Esophagus squamous epithelium (tissue), 5 donors: Measurements from ENCODE around the gene PTPRN2. TPM values are rescaled to one million over a fixed set of nuclear protein-coding genes. Genes with fewer than 3 reads are reported as not detected.

Experiments used
- DNase-seq: peaks from one replicate; lab custom pipeline; 2025; lab: John Stamatoyannopoulos, UW
- H3K27ac ChIP-seq, 4 donors: fragments of 200-600 bp; sonication (generic); one replicate each; pipeline ENCODE4 v1.5.1; 2016 to 2019; ENCODE audit warnings: mild to moderate bottlenecking in 1 of 4
- H3K27me3 ChIP-seq, 4 donors: fragments of 200-600 bp; sonication (generic); 1 replicate in 3 of 4; 2 replicates in 1 of 4; pipeline versions ENCODE4 v1.5.1 to v1.6.0; 2017 to 2021; ENCODE audit warnings: antibody characterized with exemption in 1 of 4
- H3K36me3 ChIP-seq, 3 donors: fragments of 200-600 bp; sonication (generic); one replicate each; pipeline ENCODE4 v1.5.1; 2016 to 2019
- H3K4me1 ChIP-seq, 3 donors: fragments of 200-600 bp; sonication (generic); one replicate each; pipeline ENCODE4 v1.5.1; 2017 to 2019
- H3K4me3 ChIP-seq, 4 donors: fragments of 200-600 bp; sonication (generic); 1 replicate in 3 of 4; 2 replicates in 1 of 4; pipeline ENCODE4 v1.5.1; 2016 to 2019; ENCODE audit warnings: mild to moderate bottlenecking in 2 of 4, moderate library complexity in 1 of 4
- H3K9me3 ChIP-seq, 3 donors: fragments of 200-600 bp; sonication (generic); one replicate each; pipeline ENCODE4 v1.5.1; 2016 to 2019
- POLR2A ChIP-seq, 4 donors: fragments of 450-650 bp; IDR thresholded peaks; one replicate each; pipeline ENCODE4 v1.6.1; 2017; ENCODE audit warnings: antibody characterized with exemption in 4 of 4, mild to moderate bottlenecking in 4 of 4, moderate library complexity in 3 of 4
- WGBS, 2 donors: methylation state at CpG; one replicate each; pipeline ENCODE4 v1.1.5; 2018; 5-methylcytosine and 5-hydroxymethylcytosine counted together
- intact Hi-C: fragments of 100-400 bp; cut with DNase I; formaldehyde crosslinking; loops from one replicate; pipeline ENCODE4 v1.15.0; 2022
- total RNA-seq, 4 donors: library from RNA; depleted of rRNA; stranded (reverse); fragments of >200 nt; gene quantifications; one replicate each; pipeline ENCODE4 v1.1.0, GENCODE V29; 2016
- TF ChIP-seq, protein P1 (sequence below), 6 experiments: fragments of 450-650 bp in 4 of 6; fragments of 200-600 bp in 2 of 6; sonication (generic) in 2 of 6; IDR thresholded peaks; one replicate each; pipeline ENCODE4 v1.5.1; 2016 to 2019; ENCODE audit warnings: antibody characterized with exemption in 6 of 6, mild to moderate bottlenecking in 4 of 6, moderate library complexity in 4 of 6
- donor health status: DM: yes; HTN: yes; CAD: no.

The PTPRN2 gene
- total RNA-seq, 4 donors from 2014 or later = 0.38 to 2.7 (median 1.0) TPM

- no peaks in the 10 kb centered on the region for H3K4me1 ChIP-seq
- DNase-seq = no peak
- peaks cover 0 to 8% (median 4%) of the 10 kb centered on the region in 3 donors for H3K9me3 ChIP-seq
- intact Hi-C loops = no loop called here
- no peaks in the 10 kb centered on the region for H3K27me3 ChIP-seq
- TF ChIP-seq, protein P1, sequence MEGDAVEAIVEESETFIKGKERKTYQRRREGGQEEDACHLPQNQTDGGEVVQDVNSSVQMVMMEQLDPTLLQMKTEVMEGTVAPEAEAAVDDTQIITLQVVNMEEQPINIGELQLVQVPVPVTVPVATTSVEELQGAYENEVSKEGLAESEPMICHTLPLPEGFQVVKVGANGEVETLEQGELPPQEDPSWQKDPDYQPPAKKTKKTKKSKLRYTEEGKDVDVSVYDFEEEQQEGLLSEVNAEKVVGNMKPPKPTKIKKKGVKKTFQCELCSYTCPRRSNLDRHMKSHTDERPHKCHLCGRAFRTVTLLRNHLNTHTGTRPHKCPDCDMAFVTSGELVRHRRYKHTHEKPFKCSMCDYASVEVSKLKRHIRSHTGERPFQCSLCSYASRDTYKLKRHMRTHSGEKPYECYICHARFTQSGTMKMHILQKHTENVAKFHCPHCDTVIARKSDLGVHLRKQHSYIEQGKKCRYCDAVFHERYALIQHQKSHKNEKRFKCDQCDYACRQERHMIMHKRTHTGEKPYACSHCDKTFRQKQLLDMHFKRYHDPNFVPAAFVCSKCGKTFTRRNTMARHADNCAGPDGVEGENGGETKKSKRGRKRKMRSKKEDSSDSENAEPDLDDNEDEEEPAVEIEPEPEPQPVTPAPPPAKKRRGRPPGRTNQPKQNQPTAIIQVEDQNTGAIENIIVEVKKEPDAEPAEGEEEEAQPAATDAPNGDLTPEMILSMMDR (IDR thresholded peaks at IDR 0.05) = no peak
- TF ChIP-seq POLR2A (IDR thresholded peaks at IDR 0.05) = no peak
- WGBS, 2 donors = 70 to 78% methylated on average over 13 of the region's 13 CpGs
- no peak overlapping the region for H3K4me3 ChIP-seq
- no peaks in the 10 kb centered on the region for H3K36me3 ChIP-seq
- no peak overlapping the region for H3K27ac ChIP-seq
Measured at GRCh38 chr7:158186864-158187693, 400.5 kb downstream of the PTPRN2 start.

DNA sequence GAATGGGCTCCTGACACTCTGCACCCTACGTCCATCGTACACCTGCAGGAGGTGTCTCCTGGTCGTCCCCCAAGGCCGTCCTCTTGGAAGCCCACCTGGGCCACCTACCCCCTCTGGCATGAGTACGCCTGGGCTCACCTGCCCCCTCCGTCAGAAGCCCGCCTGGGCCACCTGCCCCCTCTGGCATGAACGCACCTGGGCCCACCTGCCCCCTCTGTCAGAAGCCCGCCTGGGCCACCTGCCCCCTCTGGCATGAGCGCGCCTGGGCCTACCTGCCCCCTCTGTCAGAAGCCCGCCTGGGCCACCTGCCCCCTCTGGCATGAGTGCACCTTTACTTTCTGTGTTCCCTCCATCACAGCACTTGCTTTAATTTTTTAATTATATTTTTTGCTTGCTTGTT, 401.2 kb downstream of the PTPRN2 start:
- Histone ChIP-seq H3K9me3 (peaks cover 0 to 8% (median 4%) of the 10 kb centered on the region in 3 donors), H3K27ac (no peak overlapping the region), H3K4me1 (no peaks in the 10 kb centered on the region), H3K36me3 (no peaks in the 10 kb centered on the region), H3K27me3 (no peaks in the 10 kb centered on the region), H3K4me3 (no peak overlapping the region)
- TF ChIP-seq, protein P1 (IDR thresholded peaks at IDR 0.05) = no peak
- no peak for TF ChIP-seq POLR2A (IDR thresholded peaks at IDR 0.05)
- DNase-seq = no peak
- WGBS, 2 donors = 92 to 97% methylated on average over 5 to 11 of the region's 12 CpGs
- intact Hi-C loops = no loop called here

DNA sequence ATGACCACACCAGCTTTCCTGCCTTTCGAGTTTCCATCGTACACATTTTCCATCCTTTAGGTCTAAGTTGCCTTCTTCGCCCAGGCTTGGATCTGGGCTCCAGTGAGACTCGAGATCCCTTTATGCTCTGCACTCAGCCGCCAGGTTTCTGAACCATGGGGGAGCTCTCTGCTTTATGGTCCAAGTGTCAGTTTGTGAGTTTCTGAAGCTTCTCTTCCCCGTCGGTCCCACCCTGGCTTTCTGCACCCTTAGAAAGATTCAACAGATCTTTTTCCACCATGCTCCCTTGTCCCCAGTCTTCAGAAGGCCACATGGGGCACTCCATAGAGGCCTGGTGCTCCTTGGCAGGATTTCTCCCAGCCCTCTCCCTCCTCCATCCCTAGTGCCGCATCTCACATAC, 402.0 kb downstream of the PTPRN2 start:
- TF ChIP-seq POLR2A (IDR thresholded peaks at IDR 0.05) = no peak
- TF ChIP-seq, protein P1 (IDR thresholded peaks at IDR 0.05) = no peak
- no peak for DNase-seq
- intact Hi-C loops = no loop called here
- WGBS, 2 donors = 80 to 96% methylated on average over 8 of the region's 8 CpGs
- Histone ChIP-seq H3K27me3 (no peaks in the 10 kb centered on the region), H3K9me3 (peaks cover 0 to 8% (median 4%) of the 10 kb centered on the region in 3 donors), H3K27ac (no peak overlapping the region), H3K36me3 (no peaks in the 10 kb centered on the region), H3K4me1 (no peaks in the 10 kb centered on the region), H3K4me3 (no peak overlapping the region)

DNA sequence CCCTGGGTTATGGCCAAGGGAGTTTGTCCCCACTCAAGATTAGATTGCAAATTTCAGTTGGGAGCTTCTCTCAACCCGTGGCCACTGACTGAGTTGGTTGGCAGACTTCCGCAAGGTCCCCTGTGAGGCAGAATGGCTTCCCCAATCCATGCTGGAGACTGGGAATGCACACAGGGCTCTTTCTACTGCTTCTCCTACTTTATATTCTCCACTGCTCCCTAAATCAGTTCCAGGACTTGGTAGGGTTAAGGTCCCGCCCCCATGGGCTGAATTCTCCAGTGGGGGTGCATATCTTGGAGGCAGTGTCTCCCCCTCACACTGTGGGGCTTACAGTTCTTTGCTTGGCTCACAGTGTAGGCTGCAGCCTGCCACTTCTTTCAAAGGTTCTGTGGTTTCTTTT, 404.2 kb downstream of the PTPRN2 start:
- no peak for DNase-seq
- H3K27me3 ChIP-seq = no peaks in the 10 kb centered on the region
- WGBS, 2 donors = 60 to 64% methylated on average over 2 to 3 of the region's 3 CpGs
- TF ChIP-seq POLR2A (IDR thresholded peaks at IDR 0.05) = no peak
- TF ChIP-seq, protein P1 (IDR thresholded peaks at IDR 0.05) = no peak
- no peak overlapping the region for H3K4me3 ChIP-seq
- intact Hi-C loops = no loop called here
- H3K4me1 ChIP-seq = no peaks in the 10 kb centered on the region
- H3K27ac ChIP-seq = no peak overlapping the region
- H3K36me3 ChIP-seq = no peaks in the 10 kb centered on the region
- peaks cover 0 to 8% (median 4%) of the 10 kb centered on the region in 3 donors for H3K9me3 ChIP-seq

DNA sequence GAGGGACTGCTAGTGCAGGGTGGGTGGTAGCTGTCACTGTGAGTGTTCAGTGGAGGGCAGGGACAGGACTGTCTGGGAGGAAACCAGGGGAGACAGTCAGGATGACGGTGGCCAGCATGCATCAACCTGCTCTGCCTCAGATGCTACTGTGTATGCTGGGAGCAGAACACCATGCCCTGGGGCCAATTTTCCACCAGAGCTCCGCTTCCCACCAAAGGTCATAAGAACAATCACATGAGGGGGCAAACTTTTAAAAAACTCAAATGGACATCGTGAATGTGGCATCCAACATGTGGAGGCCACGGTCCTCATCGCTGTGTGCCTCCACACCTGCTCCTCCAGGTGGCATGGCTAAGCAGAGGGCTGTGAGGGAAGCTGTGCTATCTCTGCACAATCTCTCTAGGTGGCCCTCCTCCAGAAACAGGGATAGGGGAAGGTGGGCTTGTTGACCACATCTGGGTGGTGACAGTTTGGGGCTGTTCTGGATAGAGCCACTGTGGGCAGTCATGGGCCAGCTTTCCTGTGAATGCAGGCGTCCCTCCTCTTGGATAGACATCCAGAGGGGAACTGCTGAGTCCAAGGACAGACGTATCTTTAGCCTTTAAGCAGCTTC, 411.0 kb downstream of the PTPRN2 start:
- Histone ChIP-seq H3K9me3 (peaks cover 0 to 6% (median 0%) of the 10 kb centered on the region in 3 donors), H3K4me1 (no peaks in the 10 kb centered on the region), H3K36me3 (no peaks in the 10 kb centered on the region), H3K27me3 (no peaks in the 10 kb centered on the region), H3K27ac (no peak overlapping the region), H3K4me3 (no peak overlapping the region)
- intact Hi-C loops = no loop called here
- WGBS, 2 donors = 74 to 76% methylated on average over 6 to 7 of the region's 7 CpGs
- DNase-seq = no peak
- TF ChIP-seq, protein P1 (IDR thresholded peaks at IDR 0.05) = no peak
- no peak for TF ChIP-seq POLR2A (IDR thresholded peaks at IDR 0.05)
